Epithelial cell of proximal tubule (primary cell): ENCODE results near the gene GATA1. TPM values are rescaled to one million over a fixed set of nuclear protein-coding genes. Genes with fewer than 3 reads are reported as not detected.

ENCODE experiments used
- DNase-seq: peaks from one replicate; pipeline ENCODE4 v3.0.0-alpha.2; 2011; ENCODE audit warnings: low read depth
- H3K4me3 ChIP-seq: 2 replicates; pipeline ENCODE4 v1.5.1; 2011; ENCODE audit warnings: low read depth, mild to moderate bottlenecking, low read length
- CTCF ChIP-seq: conservative IDR thresholded peaks from 2 replicates; pipeline ENCODE4 v1.5.1; 2012; ENCODE audit warnings: low read depth, mild to moderate bottlenecking, low read length
- total RNA-seq: library from RNA; depleted of rRNA; stranded (reverse); fragments of >200 nt; gene quantifications from 2 replicates; pipeline ENCODE4 v1.2.3, GENCODE V29; 2015

Gene GATA1
- total RNA-seq, 1 donor from 2014 or later: not detected

DNA sequence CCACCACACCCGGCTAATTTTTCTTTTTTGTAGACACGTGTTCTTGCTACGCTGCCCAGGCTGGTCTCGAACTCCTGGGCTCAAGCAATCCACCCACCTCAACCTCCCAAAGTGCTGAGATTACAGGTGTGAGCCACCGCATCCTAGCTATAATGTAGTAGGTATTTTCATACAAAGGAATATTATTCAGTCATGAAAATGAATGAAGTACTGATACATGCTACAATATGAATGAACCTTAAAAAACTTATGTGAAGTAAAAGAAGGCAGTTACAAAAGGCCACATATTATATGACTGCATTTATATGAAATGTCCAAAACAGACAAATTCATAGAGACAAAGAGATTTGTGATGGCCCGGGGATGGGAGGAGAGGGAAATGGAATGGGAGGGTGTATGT, 4.7 kb upstream of the GATA1 start:
- H3K4me3 ChIP-seq: no peak overlapping the region
- DNase-seq: no peak
- no peak for TF ChIP-seq CTCF

DNA sequence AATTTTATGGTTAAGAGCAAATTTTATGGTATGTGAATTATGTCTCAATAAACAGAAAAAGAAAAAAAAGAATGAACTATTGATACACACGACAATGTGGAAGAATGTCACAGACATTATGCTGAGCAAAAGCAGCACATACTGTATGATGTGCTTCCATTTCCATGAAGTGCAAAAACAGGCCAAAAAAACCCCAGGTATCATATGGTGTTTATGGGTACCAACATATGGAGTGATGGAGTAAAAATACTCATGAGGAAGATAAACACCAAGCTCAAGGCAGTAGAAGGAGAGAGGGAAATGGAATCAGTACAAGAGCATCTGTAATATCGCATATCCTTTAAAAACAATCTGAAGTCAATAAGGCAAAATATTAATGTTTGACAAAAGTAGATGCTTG, 4.2 kb upstream of the GATA1 start:
- no peak for DNase-seq
- TF ChIP-seq CTCF: no peak
- H3K4me3 ChIP-seq: no peak overlapping the region

GRCh38 chrX:48782795-48783194, 3.6 kb upstream of the GATA1 start:
- H3K4me3 ChIP-seq: no peak overlapping the region
- TF ChIP-seq CTCF: no peak
- DNase-seq: no peak

DNA sequence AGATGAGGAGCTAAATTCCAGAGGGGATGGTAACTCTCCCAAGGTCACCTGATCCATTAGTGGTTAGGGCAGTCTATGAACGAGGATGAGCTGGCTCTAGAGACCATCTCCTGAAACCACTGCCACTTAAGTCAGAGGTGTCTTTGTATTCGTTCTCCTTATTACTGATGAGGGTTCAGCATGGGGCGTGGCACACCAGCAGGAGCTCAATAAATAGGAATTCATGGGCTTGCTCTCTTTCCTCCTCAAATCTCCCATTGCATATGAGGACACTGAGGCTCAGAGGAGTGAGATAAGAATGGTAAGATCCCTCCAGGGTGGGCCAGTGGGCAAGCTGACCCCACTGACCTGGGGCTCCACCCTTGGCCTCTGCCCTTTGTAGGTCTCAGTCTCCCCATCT, 1.7 kb upstream of the GATA1 start:
- no peak overlapping the region for H3K4me3 ChIP-seq
- no peak for DNase-seq
- TF ChIP-seq CTCF: no peak

DNA sequence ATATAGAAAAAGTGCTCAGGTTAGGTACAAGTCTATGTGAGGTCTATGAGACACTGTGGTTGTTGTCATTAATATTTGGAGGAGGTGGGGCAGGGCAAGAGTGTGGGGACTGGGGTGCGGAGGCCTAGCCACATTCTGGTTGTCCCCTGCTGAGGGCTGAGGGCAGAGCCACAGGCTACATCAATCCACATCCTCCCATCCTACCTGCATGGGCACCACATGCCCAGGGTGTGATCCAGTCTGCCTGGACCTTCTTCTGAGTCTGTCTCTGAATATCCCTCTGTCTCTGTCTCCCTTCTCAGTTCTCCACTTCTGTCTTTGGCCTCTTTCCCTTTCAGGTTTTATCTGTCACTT, 1.2 kb upstream of the GATA1 start:
- no peak overlapping the region for H3K4me3 ChIP-seq
- TF ChIP-seq CTCF: no peak
- no peak for DNase-seq

- no peak for TF ChIP-seq CTCF
- no peak for DNase-seq
- no peak overlapping the region for H3K4me3 ChIP-seq
These were observed 713 bp upstream of the GATA1 start for GRCh38 chrX:48785540-48786214.

- TF ChIP-seq CTCF: no peak
These were observed 575 bp downstream of the GATA1 start for GRCh38 chrX:48786825-48787504.

More at GRCh38 chrX:48786825-48787504, 575 bp downstream of the GATA1 start:
- DNase-seq: no peak
- no peak overlapping the region for H3K4me3 ChIP-seq
